Transverse colon (tissue), 4 donors: Measurements from ENCODE around the gene TTC38.

Source experiments
- EP300 ChIP-seq: sonication (generic); formaldehyde crosslinking; IDR thresholded peaks from one replicate; pipeline ENCODE4 v1.6.1; 2017; ENCODE audit warnings: antibody characterized with exemption, low read depth
- POLR2A ChIP-seq: fragments of 450-650 bp; IDR thresholded peaks from one replicate; pipeline ENCODE4 v1.6.1; 2016; ENCODE audit warnings: antibody characterized with exemption, mild to moderate bottlenecking, moderate library complexity
- POLR2AphosphoS5 ChIP-seq, 3 donors: sonication (generic); formaldehyde crosslinking; IDR thresholded peaks; one replicate each; pipeline ENCODE4 v1.6.1; 2016; ENCODE audit warnings: antibody characterized with exemption in 3 of 3
- TF ChIP-seq, protein P1 (sequence below), 5 experiments: fragments of 200-600 bp in 3 of 5; fragments of 450-650 bp in 2 of 5; sonication (generic) in 3 of 5; IDR thresholded peaks; 1 replicate in 2 of 5; 2 replicates in 3 of 5; pipeline ENCODE4 v1.5.1; 2016 to 2017; ENCODE audit warnings: antibody characterized with exemption in 5 of 5, inconsistent platforms in 3 of 5, mild to moderate bottlenecking in 2 of 5, moderate library complexity in 1 of 5

DNA sequence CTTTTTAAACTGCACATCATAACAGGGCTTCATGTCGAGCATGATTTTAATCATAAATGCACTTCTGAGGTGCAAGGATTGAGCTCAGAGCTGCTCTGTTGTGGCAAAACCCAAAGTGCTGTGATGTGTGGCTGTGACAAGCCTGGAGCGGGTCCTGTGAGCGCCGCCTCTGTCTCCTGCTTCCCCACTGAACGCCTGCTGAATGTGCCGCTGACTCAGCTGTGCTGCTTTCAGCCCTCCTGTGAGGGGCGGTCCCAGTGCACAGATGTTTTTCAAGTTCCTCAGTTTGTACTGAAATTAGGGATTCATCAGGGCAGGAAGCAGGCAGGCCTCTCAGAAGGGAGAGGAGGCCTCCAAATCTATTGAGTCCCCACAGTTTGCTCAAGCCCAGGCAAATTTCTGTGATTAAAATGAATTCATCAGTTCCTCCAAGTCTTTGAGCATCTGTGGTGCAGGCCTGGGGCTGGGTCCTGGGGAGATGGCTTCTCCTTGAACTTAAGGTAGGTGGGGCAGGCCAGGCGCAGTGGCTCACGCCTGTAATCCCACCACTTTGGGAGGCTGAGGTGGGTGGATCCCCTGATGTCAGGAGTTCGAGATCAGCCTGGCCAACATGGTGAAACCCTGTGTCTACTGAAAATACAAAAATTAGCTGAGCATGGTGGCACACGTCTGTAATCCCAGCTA is 25.9 kb downstream of the TTC38 start:
- TF ChIP-seq, protein P1, sequence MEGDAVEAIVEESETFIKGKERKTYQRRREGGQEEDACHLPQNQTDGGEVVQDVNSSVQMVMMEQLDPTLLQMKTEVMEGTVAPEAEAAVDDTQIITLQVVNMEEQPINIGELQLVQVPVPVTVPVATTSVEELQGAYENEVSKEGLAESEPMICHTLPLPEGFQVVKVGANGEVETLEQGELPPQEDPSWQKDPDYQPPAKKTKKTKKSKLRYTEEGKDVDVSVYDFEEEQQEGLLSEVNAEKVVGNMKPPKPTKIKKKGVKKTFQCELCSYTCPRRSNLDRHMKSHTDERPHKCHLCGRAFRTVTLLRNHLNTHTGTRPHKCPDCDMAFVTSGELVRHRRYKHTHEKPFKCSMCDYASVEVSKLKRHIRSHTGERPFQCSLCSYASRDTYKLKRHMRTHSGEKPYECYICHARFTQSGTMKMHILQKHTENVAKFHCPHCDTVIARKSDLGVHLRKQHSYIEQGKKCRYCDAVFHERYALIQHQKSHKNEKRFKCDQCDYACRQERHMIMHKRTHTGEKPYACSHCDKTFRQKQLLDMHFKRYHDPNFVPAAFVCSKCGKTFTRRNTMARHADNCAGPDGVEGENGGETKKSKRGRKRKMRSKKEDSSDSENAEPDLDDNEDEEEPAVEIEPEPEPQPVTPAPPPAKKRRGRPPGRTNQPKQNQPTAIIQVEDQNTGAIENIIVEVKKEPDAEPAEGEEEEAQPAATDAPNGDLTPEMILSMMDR (IDR thresholded peaks at IDR 0.05): no peak
- TF ChIP-seq POLR2A: no peak
- TF ChIP-seq POLR2AphosphoS5 (IDR thresholded peaks at IDR 0.05): peak in 1 of 3 donors; percentile 36
- no peak for TF ChIP-seq EP300
